ENCODE results near the gene MTR.

MTR gene

GRCh38 chr1:236779312-236779711, 15.8 kb upstream of the MTR start:
- DNase-seq (ENCODE audit: low read depth) = no peak

- no peak for DNase-seq (ENCODE audit: low read depth)
These were observed 9.6 kb upstream of the MTR start for GRCh38 chr1:236785477-236785876.

DNA sequence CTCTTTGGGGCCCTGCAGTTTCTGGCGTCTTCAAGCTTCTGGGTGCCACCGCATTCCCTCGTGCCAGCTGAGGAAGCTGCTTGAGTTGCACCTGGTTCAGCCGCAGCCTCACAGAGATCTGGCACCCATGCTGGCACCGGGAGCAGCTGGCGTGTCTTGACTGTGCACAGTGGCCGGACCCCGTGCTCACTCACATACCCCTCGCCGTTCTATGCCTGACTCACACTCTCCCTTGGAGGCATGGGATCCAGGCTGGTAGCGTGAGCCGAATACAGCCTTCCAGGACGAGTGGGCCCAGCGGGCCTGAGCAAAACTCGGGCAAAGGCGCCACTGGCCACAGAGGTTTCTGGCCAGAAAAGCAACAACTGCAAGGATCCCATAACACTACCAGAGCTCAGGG, 8.6 kb upstream of the MTR start:
- no peak for DNase-seq (ENCODE audit: low read depth)

GRCh38 chr1:236794585-236795034, 482 bp upstream of the MTR start:
- DNase-seq (ENCODE audit: low read depth) = no peak

- DNase-seq (ENCODE audit: low read depth) = peak; percentile 53
These were observed 920 bp downstream of the MTR start for GRCh38 chr1:236795757-236796667.

DNA sequence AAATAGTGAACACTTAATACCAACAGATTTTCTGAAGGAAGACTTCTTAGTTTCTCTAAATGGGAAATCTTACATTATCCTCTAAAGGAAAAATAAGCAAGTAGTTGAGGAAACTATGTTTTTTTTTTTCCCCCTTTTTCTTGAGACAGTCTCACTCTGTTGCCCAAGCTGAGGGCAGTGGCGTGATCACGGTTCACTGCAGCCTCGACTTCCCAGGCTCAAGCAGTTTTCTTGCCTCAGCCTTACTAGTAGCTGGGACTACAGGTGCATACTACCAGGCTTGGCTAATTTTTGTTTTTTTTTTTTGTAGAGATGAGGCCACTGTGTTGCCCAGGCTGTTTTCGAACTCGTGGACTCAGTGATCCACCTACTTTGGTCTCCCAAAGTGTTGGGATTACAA, 3.9 kb downstream of the MTR start:
- DNase-seq (ENCODE audit: low read depth) = no peak

- DNase-seq (ENCODE audit: low read depth) = no peak
These were observed 5.0 kb downstream of the MTR start for GRCh38 chr1:236800002-236800620.

DNA sequence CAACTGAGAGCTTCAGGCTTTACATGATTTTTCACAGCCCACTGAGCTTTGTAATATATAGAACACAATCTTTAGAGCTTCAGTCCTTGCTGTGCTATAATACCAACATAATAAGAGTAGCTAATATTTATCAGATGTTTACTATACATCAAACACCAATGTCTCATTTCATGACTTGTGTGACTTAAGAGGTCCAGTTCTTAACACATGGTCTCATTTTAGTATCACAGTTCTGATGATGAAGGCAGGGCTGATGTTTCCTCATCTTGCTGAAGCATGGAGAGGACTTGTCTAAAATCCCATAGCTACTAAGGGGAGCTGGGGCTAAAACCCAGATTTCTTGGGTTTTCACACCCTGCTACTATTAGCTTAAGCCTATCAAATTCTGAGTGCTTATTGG, 5.5 kb downstream of the MTR start:
- DNase-seq (ENCODE audit: low read depth) = no peak

DNA sequence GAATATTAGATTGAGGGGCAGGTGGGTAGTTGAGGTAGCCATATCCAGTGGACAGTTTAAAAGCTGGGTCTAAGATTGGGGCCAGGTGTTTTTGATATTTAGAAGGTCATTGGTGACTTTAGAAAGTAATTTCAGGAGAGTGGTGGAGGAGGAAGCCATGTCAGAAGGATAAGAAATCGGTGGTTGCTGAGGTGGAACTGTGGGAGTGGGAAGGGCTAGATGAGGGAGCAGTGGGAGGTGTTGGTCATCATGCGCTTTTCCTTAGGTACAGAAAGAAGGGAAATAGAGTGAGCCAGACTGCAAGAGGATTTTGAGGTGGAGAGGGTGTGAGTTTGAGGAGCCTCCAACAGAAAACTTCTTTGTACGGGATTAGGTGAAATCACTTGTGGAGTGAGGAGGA, 7.2 kb downstream of the MTR start:
- DNase-seq (ENCODE audit: low read depth) = no peak

GRCh38 chr1:236806634-236807033, 11.5 kb downstream of the MTR start:
- DNase-seq (ENCODE audit: low read depth) = no peak

GRCh38 chr1:236808005-236808404, 12.9 kb downstream of the MTR start:
- no peak for DNase-seq (ENCODE audit: low read depth)

DNA sequence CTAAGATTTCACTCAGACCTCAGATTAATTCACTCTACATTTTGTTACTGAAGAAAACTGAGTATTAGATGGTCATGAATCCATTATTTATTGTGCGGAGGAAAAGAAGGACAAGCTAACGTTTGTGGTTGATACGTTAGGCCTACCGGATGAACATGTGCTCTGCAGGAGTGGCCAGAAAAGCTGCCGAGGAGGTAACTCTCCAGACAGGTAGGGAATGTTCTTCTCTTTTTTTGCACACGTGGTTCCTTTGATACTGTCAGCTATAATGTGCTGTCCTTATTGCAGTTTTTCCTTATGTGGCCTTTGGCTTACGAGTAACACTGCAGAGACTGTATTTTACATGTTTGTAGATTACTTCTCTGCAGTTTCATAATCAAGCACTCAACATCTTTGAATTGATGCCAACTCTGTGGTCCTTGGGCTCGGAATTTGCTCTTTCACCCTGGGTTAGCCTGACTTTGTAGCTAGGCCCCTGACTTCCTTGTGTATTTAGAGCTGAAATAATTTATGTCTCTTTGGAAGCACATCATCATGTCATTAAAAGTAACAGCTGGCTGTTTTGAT, 13.6 kb downstream of the MTR start:
- DNase-seq (ENCODE audit: low read depth) = no peak

DNA sequence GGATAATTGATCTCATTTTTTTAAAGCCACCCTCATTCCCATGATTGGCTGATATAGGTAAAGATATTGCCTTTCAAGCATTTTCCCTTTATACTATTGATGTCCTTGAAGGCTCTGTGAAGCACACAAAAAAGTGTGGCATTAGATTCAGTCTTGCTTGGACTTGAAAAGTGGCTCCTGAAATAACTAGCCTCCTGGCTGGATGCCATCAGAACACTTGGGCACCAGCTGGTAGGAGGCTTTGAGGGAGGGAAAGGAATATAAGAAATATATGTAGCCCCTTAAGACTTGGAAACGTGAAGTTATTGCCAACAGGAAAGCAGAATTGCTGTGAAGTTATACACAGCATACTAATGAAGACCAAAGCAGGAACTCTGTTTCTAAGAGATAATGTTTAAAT, 14.1 kb downstream of the MTR start:
- no peak for DNase-seq (ENCODE audit: low read depth)

GRCh38 chr1:236810018-236810417, 14.9 kb downstream of the MTR start:
- no peak for DNase-seq (ENCODE audit: low read depth)

DNA sequence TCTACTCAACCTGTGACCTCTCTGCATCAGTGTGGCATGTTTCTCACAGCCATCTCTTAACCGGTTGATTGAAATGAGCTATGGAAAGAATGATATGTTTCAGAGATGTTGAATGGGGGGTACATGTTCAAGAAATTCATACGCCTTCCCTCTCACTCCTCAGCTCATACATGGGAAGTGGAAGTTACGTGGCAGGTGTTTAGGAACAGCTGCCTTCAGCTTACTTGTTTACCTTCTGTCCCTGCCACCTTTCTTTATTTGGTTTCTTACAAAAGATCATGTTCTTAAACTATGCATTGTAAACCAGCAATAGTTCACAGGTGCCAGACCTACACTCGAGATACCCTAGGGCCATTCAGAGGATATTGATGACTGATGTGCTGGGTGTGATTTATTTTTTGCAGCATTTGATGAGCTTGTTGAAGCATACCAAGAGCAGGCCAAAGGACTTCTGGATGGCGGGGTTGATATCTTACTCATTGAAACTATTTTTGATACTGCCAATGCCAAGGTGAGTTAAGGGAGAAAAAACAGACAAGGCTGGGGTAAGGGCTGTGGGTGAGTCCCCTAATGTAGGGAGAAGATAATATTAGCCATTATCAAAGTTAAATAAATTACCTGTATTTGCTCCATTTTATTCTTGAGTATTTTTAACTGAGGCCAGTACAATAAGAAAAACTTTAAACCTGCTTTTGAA, 17.4 kb downstream of the MTR start:
- no peak for DNase-seq (ENCODE audit: low read depth)

GRCh38 chr1:236815941-236816340, 20.8 kb downstream of the MTR start:
- no peak for DNase-seq (ENCODE audit: low read depth)

DNA sequence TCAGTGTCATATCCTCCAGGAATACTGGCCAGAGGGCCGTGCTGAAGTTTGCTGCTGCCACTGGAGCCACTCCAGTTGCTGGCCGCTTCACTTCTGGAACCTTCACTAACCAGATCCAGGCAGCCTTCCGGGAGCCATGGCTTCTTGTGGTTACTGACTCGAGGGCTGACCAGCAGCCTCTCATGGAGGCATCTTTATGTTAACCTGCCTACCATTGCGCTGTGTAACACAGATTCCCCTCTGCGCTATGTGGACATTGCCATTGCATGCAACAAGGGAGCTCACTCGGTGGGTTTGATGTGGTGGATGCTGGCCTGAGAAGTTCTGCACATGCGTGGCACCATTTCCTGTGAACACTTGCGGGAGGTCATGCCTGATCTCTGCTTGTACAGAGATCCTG, 24.8 kb downstream of the MTR start:
- no peak for DNase-seq (ENCODE audit: low read depth)

DNA sequence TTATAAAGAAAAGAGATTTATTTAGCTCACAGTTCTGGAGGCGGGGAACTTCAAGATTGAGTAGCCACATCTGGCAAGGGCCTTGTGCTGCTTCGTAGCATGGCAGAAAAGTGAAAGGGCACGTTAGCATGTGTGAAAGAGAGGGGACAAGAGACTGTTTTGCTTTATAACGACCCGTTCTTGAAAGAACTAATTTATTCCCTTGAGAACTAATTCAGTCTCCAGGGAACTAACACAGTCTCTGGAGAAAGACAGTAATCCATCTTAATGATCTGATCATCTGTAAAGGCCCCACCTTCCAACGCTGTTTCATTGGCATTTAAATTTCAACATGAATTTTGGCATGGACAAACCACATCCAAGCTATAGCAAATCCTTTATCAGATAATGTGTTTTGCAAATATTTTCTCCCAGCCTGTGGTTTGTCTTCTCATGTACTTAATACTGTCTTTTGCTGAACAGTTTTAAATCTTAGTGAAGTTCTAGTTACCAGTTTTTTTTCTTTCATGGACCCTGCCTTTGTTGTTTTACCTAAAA, 26.1 kb downstream of the MTR start:
- no peak for DNase-seq (ENCODE audit: low read depth)

- no peak for DNase-seq (ENCODE audit: low read depth)
These were observed 28.5 kb downstream of the MTR start for GRCh38 chr1:236823559-236823958.

DNA sequence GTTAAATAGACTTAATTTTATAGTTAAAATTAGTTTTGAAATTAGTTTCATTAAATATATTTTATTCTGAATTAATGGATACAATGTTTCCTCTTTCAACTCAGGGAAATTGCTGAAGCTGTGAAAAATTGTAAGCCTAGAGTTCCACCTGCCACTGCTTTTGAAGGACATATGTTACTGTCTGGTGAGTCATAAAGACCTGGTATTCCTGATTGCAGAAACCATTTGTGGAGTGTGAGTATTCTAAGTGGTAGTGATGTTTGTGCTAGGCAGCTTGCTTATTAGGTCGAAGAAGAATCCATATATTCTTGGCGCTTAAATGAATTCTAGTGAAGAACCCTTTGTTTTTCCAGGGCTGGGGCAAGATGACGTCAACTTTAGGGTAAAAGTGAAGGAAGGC, 34.0 kb downstream of the MTR start:
- DNase-seq (ENCODE audit: low read depth) = no peak

DNA sequence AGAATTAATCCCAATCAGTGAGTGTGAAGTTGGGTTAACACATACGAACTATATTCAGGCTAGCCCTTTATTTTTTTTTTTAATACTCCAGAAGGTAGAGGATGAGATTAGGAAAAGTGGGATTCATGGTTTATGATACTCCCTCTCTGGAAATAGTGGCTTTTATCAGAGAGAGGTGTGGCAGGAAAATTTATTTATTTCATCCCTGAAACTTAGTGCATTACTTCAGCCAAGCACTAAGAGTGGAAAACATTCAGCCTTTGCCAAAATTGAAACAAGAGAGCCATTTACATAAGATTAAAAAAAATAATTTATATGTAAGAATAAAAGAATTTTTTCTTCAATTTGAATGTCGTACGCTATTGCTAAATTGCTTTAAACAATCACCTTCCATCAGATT, 35.0 kb downstream of the MTR start:
- no peak for DNase-seq (ENCODE audit: low read depth)

DNA sequence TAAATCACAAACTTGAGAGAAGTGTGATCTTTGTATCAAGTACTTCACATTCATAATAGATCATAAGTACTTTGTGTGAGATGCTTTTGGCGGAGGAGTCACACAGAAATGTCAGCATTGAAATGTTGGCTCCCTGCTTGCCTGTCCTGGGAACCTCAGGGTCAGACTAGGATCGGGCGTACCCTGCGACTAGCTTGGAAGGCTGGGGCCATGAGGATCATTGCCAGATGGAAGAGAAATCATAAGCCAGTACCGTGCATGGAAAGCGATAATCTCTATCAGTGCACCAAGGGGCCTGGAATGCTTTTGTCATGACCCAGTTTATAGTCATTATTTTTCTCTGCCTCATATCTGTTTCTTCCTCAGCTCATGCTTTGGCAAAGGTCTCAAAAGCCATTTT, 35.5 kb downstream of the MTR start:
- no peak for DNase-seq (ENCODE audit: low read depth)

All from stimulated activated CD8-positive, alpha-beta memory T cell treated with anti-CD3 and anti-CD28 coated beads, Interleukin-4, amount 100 ng/mL, for 24 hours (primary cell).